Measurements from ENCODE around the gene HSD11B1.

Gene HSD11B1

GRCh38 chr1:209727286-209727685 is 22.6 kb downstream of the HSD11B1 start:
- no peak for DNase-seq (ENCODE audit: low read depth in 2 of 2)

- DNase-seq (ENCODE audit: low read depth in 2 of 2) = no peak
Measured at GRCh38 chr1:209727785-209728184, 23.1 kb downstream of the HSD11B1 start.

- no peak for DNase-seq (ENCODE audit: low read depth in 2 of 2)
Measured at GRCh38 chr1:209728466-209728865, 23.8 kb downstream of the HSD11B1 start.

GRCh38 chr1:209729436-209729835 is 24.8 kb downstream of the HSD11B1 start:
- no peak for DNase-seq (ENCODE audit: low read depth in 2 of 2)

- DNase-seq (ENCODE audit: low read depth in 2 of 2) = no peak
Measured at GRCh38 chr1:209732725-209733124, 28.1 kb downstream of the HSD11B1 start.

- DNase-seq (ENCODE audit: low read depth in 2 of 2) = no peak
Measured at GRCh38 chr1:209733409-209734192, 29.0 kb downstream of the HSD11B1 start.

GRCh38 chr1:209736490-209737117 is 32.0 kb downstream of the HSD11B1 start:
- DNase-seq (ENCODE audit: low read depth in 2 of 2) = no peak

- DNase-seq (ENCODE audit: low read depth in 2 of 2) = no peak
Measured at GRCh38 chr1:209737118-209737505, 32.5 kb downstream of the HSD11B1 start.

- no peak for DNase-seq (ENCODE audit: low read depth in 2 of 2)
Measured at GRCh38 chr1:209738270-209738669, 33.6 kb downstream of the HSD11B1 start.

- DNase-seq (ENCODE audit: low read depth in 2 of 2) = no peak
Measured at GRCh38 chr1:209741193-209741592, 36.5 kb downstream of the HSD11B1 start.

GRCh38 chr1:209741889-209742288 is 37.2 kb downstream of the HSD11B1 start:
- no peak for DNase-seq (ENCODE audit: low read depth in 2 of 2)

GRCh38 chr1:209742409-209743144 is 37.9 kb downstream of the HSD11B1 start:
- no peak for DNase-seq (ENCODE audit: low read depth in 2 of 2)

- no peak for DNase-seq (ENCODE audit: low read depth in 2 of 2)
Measured at GRCh38 chr1:209743145-209743482, 38.5 kb downstream of the HSD11B1 start.

GRCh38 chr1:209746451-209747165 is 42.0 kb downstream of the HSD11B1 start:
- no peak for DNase-seq (ENCODE audit: low read depth in 2 of 2)

GRCh38 chr1:209747580-209748262 is 43.1 kb downstream of the HSD11B1 start:
- DNase-seq (ENCODE audit: low read depth in 2 of 2) = peak; percentile 51 to 62

GRCh38 chr1:209748620-209749019 is 44.0 kb downstream of the HSD11B1 start:
- DNase-seq (ENCODE audit: low read depth in 2 of 2) = no peak

- DNase-seq (ENCODE audit: low read depth in 2 of 2) = no peak
Measured at GRCh38 chr1:209749205-209749604, 44.6 kb downstream of the HSD11B1 start.

GRCh38 chr1:209749670-209750323 is 45.2 kb downstream of the HSD11B1 start:
- no peak for DNase-seq (ENCODE audit: low read depth in 2 of 2)

GRCh38 chr1:209751627-209752231 is 47.1 kb downstream of the HSD11B1 start:
- no peak for DNase-seq (ENCODE audit: low read depth in 2 of 2)

GRCh38 chr1:209752890-209753289 is 48.2 kb downstream of the HSD11B1 start:
- DNase-seq (ENCODE audit: low read depth in 2 of 2) = no peak

GRCh38 chr1:209755256-209755655 is 50.6 kb downstream of the HSD11B1 start:
- DNase-seq (ENCODE audit: low read depth in 2 of 2) = no peak

All from activated CD8-positive, alpha-beta memory T cell treated with anti-CD3 and anti-CD28 coated beads for 4 hours (primary cell).